Thymus (tissue), 14 donors: ENCODE data around the gene DUOXA2. TPM values are rescaled to one million over a fixed set of nuclear protein-coding genes. Genes with fewer than 3 reads are reported as not detected.
"Not testable (repeated sequence)": the region's sequence is repeated elsewhere in the genome, so short reads cannot be mapped to it uniquely, and the experiment has no call there.

Experiments
- DNase-seq, 9 donors: peaks; one replicate each; pipeline ENCODE4 v3.0.0-alpha.2; 2013; ENCODE audit warnings: low spot score in 9 of 9, low read depth in 6 of 9, missing footprints in 1 of 9
- H3K27ac ChIP-seq, 2 donors: one replicate each; pipeline ENCODE4 v1.5.1; 2013; ENCODE audit warnings: control low read depth in 1 of 2, low read depth in 1 of 2, low read length in 1 of 2, mild to moderate bottlenecking in 1 of 2, moderate library complexity in 1 of 2
- H3K27me3 ChIP-seq, 2 donors: one replicate each; pipeline ENCODE4 v1.5.1; 2013; ENCODE audit warnings: low read length in 1 of 2; ENCODE audit not compliant: control insufficient read depth in 2 of 2, insufficient read depth in 1 of 2
- H3K36me3 ChIP-seq, 2 donors: one replicate each; pipeline ENCODE4 v1.5.1; 2013; ENCODE audit warnings: low read length in 1 of 2, mild to moderate bottlenecking in 1 of 2, moderate library complexity in 1 of 2; ENCODE audit not compliant: control insufficient read depth in 2 of 2, insufficient read depth in 2 of 2
- H3K4me1 ChIP-seq, 2 donors: one replicate each; pipeline ENCODE4 v1.5.1; 2013; ENCODE audit warnings: low read length in 2 of 2; ENCODE audit not compliant: control insufficient read depth in 2 of 2, insufficient read depth in 2 of 2
- H3K4me3 ChIP-seq, 2 donors: one replicate each; pipeline ENCODE4 v1.5.1; 2013; ENCODE audit warnings: low read length in 2 of 2, control low read depth in 1 of 2, mild to moderate bottlenecking in 1 of 2
- H3K9me3 ChIP-seq, 2 donors: one replicate each; pipeline ENCODE4 v1.5.1; 2013; ENCODE audit warnings: low read length in 1 of 2, mild to moderate bottlenecking in 1 of 2; ENCODE audit not compliant: control insufficient read depth in 2 of 2, insufficient read depth in 1 of 2
- WGBS: extraction: QIAGEN DNeasy Blood & Tissue Kit; methylation state at CpG from one replicate; pipeline ENCODE4 v1.1.7; 2013; 5-methylcytosine and 5-hydroxymethylcytosine counted together
- long read RNA-seq, 10 donors: transcript quantifications; one replicate each; lab custom pipeline, GENCODE V29; 2026
- polyA plus RNA-seq: library from polyadenylated mRNA; stranded (reverse); fragments of 200-250 nt; gene quantifications from one replicate; pipeline ENCODE4 v1.2.3, GENCODE V29; 2013
- total RNA-seq: library from RNA; stranded (reverse); fragments of 120-200 nt; gene quantifications from one replicate; pipeline ENCODE4 v1.2.4, GENCODE V29; 2013
- donor health status: healthy.

DUOXA2 gene
- total RNA-seq (0.05 TPM), polyA plus RNA-seq (0.23 TPM)
- long read RNA-seq, donor 1: 0 reads
- long read RNA-seq, donor 2: 0 reads
- long read RNA-seq, donor 3: 0 reads
- long read RNA-seq, donor 4: 0 reads
- long read RNA-seq, donor 5: 0 reads
- long read RNA-seq, donor 6: 0 reads
- long read RNA-seq, donor 7: 0 reads
- long read RNA-seq, donor 8: 0 reads
- long read RNA-seq, donor 9: 0 reads
- long read RNA-seq, donor 10: 0 reads

GRCh38 chr15:45114076-45114750 lies at the start of gene DUOXA2, which contains the start of gene DUOX2:
Gene DUOXA2 (plus strand): TSS chr15:45114326. CDS start chr15:45114606, 280 bp downstream.
Gene DUOX2 (minus strand): TSS chr15:45114172. CDS start chr15:45113411, 761 bp downstream.
- H3K27ac ChIP-seq: no peak within 1 kb of the TSS
- peaks cover 78 to 94% of the 10 kb centered on the region in 2 donors for H3K27me3 ChIP-seq
- H3K4me1 ChIP-seq: peaks cover 0 to 5% of the 10 kb centered on the region in 2 donors
- H3K36me3 ChIP-seq: no peaks in the 10 kb centered on the region
- H3K4me3 ChIP-seq: no peak within 1 kb of the TSS
- 3% methylated on average over 42 of the region's 42 CpGs for WGBS
- no peak for DNase-seq
- H3K9me3 ChIP-seq: peaks cover 0 to 5% of the 10 kb centered on the region in 2 donors

GRCh38 chr15:45064386-45064785 lies 49.7 kb upstream of the DUOXA2 start:
- no peak overlapping the region for H3K27ac ChIP-seq
- H3K9me3 ChIP-seq: no peaks in the 10 kb centered on the region
- H3K4me1 ChIP-seq: no peaks in the 10 kb centered on the region
- H3K36me3 ChIP-seq: no peaks in the 10 kb centered on the region
- H3K4me3 ChIP-seq: no peak overlapping the region
- 97% methylated on average over 4 of the region's 4 CpGs for WGBS
- no peaks in the 10 kb centered on the region for H3K27me3 ChIP-seq
- DNase-seq: no peak

GRCh38 chr15:45069942-45070360 lies 44.2 kb upstream of the DUOXA2 start:
- H3K9me3 ChIP-seq, DNase-seq, H3K4me3 ChIP-seq, H3K36me3 ChIP-seq, H3K27me3 ChIP-seq, H3K4me1 ChIP-seq, H3K27ac ChIP-seq: not testable (repeated sequence)
- WGBS: 92% methylated on average over 5 of the region's 6 CpGs

GRCh38 chr15:45073602-45074001 lies 40.5 kb upstream of the DUOXA2 start:
- not testable (repeated sequence) for H3K27ac ChIP-seq, H3K36me3 ChIP-seq, H3K4me3 ChIP-seq, DNase-seq, H3K9me3 ChIP-seq, H3K4me1 ChIP-seq, H3K27me3 ChIP-seq

GRCh38 chr15:45075440-45076320 lies 38.4 kb upstream of the DUOXA2 start:
- H3K36me3 ChIP-seq, DNase-seq, H3K27ac ChIP-seq, H3K27me3 ChIP-seq, H3K4me3 ChIP-seq, H3K9me3 ChIP-seq, H3K4me1 ChIP-seq: not testable (repeated sequence)
- WGBS: 100% methylated on average over 1 of the region's 9 CpGs

- WGBS: 95% methylated on average over 2 of the region's 2 CpGs
- not testable (repeated sequence) for H3K4me1 ChIP-seq, DNase-seq, H3K36me3 ChIP-seq, H3K9me3 ChIP-seq, H3K27me3 ChIP-seq, H3K4me3 ChIP-seq, H3K27ac ChIP-seq
Measured at GRCh38 chr15:45077391-45077790, 36.7 kb upstream of the DUOXA2 start.

- not testable (repeated sequence) for H3K9me3 ChIP-seq, DNase-seq
- WGBS: 91% methylated on average over 5 of the region's 5 CpGs
Measured at GRCh38 chr15:45079201-45079600, 34.9 kb upstream of the DUOXA2 start.

GRCh38 chr15:45079628-45080246 lies 34.4 kb upstream of the DUOXA2 start:
- not testable (repeated sequence) for H3K4me1 ChIP-seq, H3K4me3 ChIP-seq, H3K36me3 ChIP-seq, H3K27me3 ChIP-seq, H3K9me3 ChIP-seq, H3K27ac ChIP-seq, DNase-seq
- 92% methylated on average over 5 of the region's 5 CpGs for WGBS

More at GRCh38 chr15:45079201-45079600, 34.9 kb upstream of the DUOXA2 start:
- H3K4me3 ChIP-seq, H3K4me1 ChIP-seq, H3K27ac ChIP-seq, H3K27me3 ChIP-seq, H3K36me3 ChIP-seq: not testable (repeated sequence)
